ENCODE results near the gene ESRRB.

ESRRB gene

GRCh38 chr14:76456891-76457586, 81.1 kb downstream of the ESRRB start:
- Histone ChIP-seq H3K27me3 (ENCODE audit: insufficient read depth, low read length) (no peaks in the 10 kb centered on the region), H3K4me3 (ENCODE audit: low read length) (no peak overlapping the region), H3K36me3 (ENCODE audit: insufficient read depth, low read length) (no peaks in the 10 kb centered on the region), H2AFZ (ENCODE audit: low read depth, low read length) (no peak overlapping the region), H3K9me3 (ENCODE audit: low read length) (no peaks in the 10 kb centered on the region), H3K4me1 (ENCODE audit: insufficient read depth, low read length) (no peaks in the 10 kb centered on the region)

GRCh38 chr14:76457841-76458240, 81.9 kb downstream of the ESRRB start:
- Histone ChIP-seq H3K27me3 (ENCODE audit: insufficient read depth, low read length) (no peaks in the 10 kb centered on the region), H2AFZ (ENCODE audit: low read depth, low read length) (no peak overlapping the region), H3K9me3 (ENCODE audit: low read length) (no peaks in the 10 kb centered on the region), H3K4me1 (ENCODE audit: insufficient read depth, low read length) (no peaks in the 10 kb centered on the region), H3K4me3 (ENCODE audit: low read length) (no peak overlapping the region), H3K36me3 (ENCODE audit: insufficient read depth, low read length) (no peaks in the 10 kb centered on the region)

- Histone ChIP-seq H3K27me3 (ENCODE audit: insufficient read depth, low read length) (no peaks in the 10 kb centered on the region), H3K4me3 (ENCODE audit: low read length) (no peak overlapping the region), H3K9me3 (ENCODE audit: low read length) (no peaks in the 10 kb centered on the region), H3K36me3 (ENCODE audit: insufficient read depth, low read length) (no peaks in the 10 kb centered on the region), H2AFZ (ENCODE audit: low read depth, low read length) (no peak overlapping the region), H3K4me1 (ENCODE audit: insufficient read depth, low read length) (no peaks in the 10 kb centered on the region)
Observed at GRCh38 chr14:76461886-76462285, 85.9 kb downstream of the ESRRB start.

- Histone ChIP-seq H3K4me1 (ENCODE audit: insufficient read depth, low read length) (no peaks in the 10 kb centered on the region), H2AFZ (ENCODE audit: low read depth, low read length) (no peak overlapping the region), H3K9me3 (ENCODE audit: low read length) (no peaks in the 10 kb centered on the region), H3K36me3 (ENCODE audit: insufficient read depth, low read length) (no peaks in the 10 kb centered on the region), H3K27me3 (ENCODE audit: insufficient read depth, low read length) (no peaks in the 10 kb centered on the region), H3K4me3 (ENCODE audit: low read length) (no peak overlapping the region)
Observed at GRCh38 chr14:76462330-76462729, 86.4 kb downstream of the ESRRB start.

GRCh38 chr14:76463105-76463504, 87.2 kb downstream of the ESRRB start:
- Histone ChIP-seq H3K9me3 (ENCODE audit: low read length) (no peaks in the 10 kb centered on the region), H3K27me3 (ENCODE audit: insufficient read depth, low read length) (no peaks in the 10 kb centered on the region), H3K4me1 (ENCODE audit: insufficient read depth, low read length) (peaks cover 4% of the 10 kb centered on the region), H2AFZ (ENCODE audit: low read depth, low read length) (no peak overlapping the region), H3K36me3 (ENCODE audit: insufficient read depth, low read length) (no peaks in the 10 kb centered on the region), H3K4me3 (ENCODE audit: low read length) (no peak overlapping the region)

GRCh38 chr14:76464856-76465255, 88.9 kb downstream of the ESRRB start:
- H3K4me1 ChIP-seq (ENCODE audit: insufficient read depth, low read length): peaks cover 4% of the 10 kb centered on the region
- H2AFZ ChIP-seq (ENCODE audit: low read depth, low read length): no peak overlapping the region
- no peaks in the 10 kb centered on the region for H3K36me3 ChIP-seq (ENCODE audit: insufficient read depth, low read length)
- no peaks in the 10 kb centered on the region for H3K9me3 ChIP-seq (ENCODE audit: low read length)
- no peak overlapping the region for H3K4me3 ChIP-seq (ENCODE audit: low read length)
- no peaks in the 10 kb centered on the region for H3K27me3 ChIP-seq (ENCODE audit: insufficient read depth, low read length)

GRCh38 chr14:76465664-76466063, 89.7 kb downstream of the ESRRB start:
- Histone ChIP-seq H3K27me3 (ENCODE audit: insufficient read depth, low read length) (no peaks in the 10 kb centered on the region), H3K9me3 (ENCODE audit: low read length) (no peaks in the 10 kb centered on the region), H3K4me3 (ENCODE audit: low read length) (no peak overlapping the region), H3K36me3 (ENCODE audit: insufficient read depth, low read length) (no peaks in the 10 kb centered on the region), H3K4me1 (ENCODE audit: insufficient read depth, low read length) (peaks cover 4% of the 10 kb centered on the region), H2AFZ (ENCODE audit: low read depth, low read length) (no peak overlapping the region)

GRCh38 chr14:76467711-76468155, 91.8 kb downstream of the ESRRB start:
- no peaks in the 10 kb centered on the region for H3K9me3 ChIP-seq (ENCODE audit: low read length)
- no peak overlapping the region for H3K4me3 ChIP-seq (ENCODE audit: low read length)
- H3K36me3 ChIP-seq (ENCODE audit: insufficient read depth, low read length): no peaks in the 10 kb centered on the region
- H2AFZ ChIP-seq (ENCODE audit: low read depth, low read length): no peak overlapping the region
- H3K27me3 ChIP-seq (ENCODE audit: insufficient read depth, low read length): no peaks in the 10 kb centered on the region
- peaks cover 4% of the 10 kb centered on the region for H3K4me1 ChIP-seq (ENCODE audit: insufficient read depth, low read length)

GRCh38 chr14:76472199-76472723, 96.3 kb downstream of the ESRRB start:
- Histone ChIP-seq H3K36me3 (ENCODE audit: insufficient read depth, low read length) (no peaks in the 10 kb centered on the region), H3K9me3 (ENCODE audit: low read length) (no peaks in the 10 kb centered on the region), H2AFZ (ENCODE audit: low read depth, low read length) (no peak overlapping the region), H3K4me1 (ENCODE audit: insufficient read depth, low read length) (peaks cover 4% of the 10 kb centered on the region), H3K4me3 (ENCODE audit: low read length) (no peak overlapping the region), H3K27me3 (ENCODE audit: insufficient read depth, low read length) (no peaks in the 10 kb centered on the region)

- Histone ChIP-seq H3K4me3 (ENCODE audit: low read length) (no peak overlapping the region), H3K36me3 (ENCODE audit: insufficient read depth, low read length) (no peaks in the 10 kb centered on the region), H3K9me3 (ENCODE audit: low read length) (no peaks in the 10 kb centered on the region), H3K27me3 (ENCODE audit: insufficient read depth, low read length) (peaks cover 2% of the 10 kb centered on the region), H2AFZ (ENCODE audit: low read depth, low read length) (no peak overlapping the region), H3K4me1 (ENCODE audit: insufficient read depth, low read length) (no peaks in the 10 kb centered on the region)
Observed at GRCh38 chr14:76473481-76474263, 97.7 kb downstream of the ESRRB start.

- H2AFZ ChIP-seq (ENCODE audit: low read depth, low read length): no peak overlapping the region
- no peak overlapping the region for H3K4me3 ChIP-seq (ENCODE audit: low read length)
- H3K4me1 ChIP-seq (ENCODE audit: insufficient read depth, low read length): no peaks in the 10 kb centered on the region
- H3K36me3 ChIP-seq (ENCODE audit: insufficient read depth, low read length): no peaks in the 10 kb centered on the region
- peaks cover 2% of the 10 kb centered on the region for H3K27me3 ChIP-seq (ENCODE audit: insufficient read depth, low read length)
- no peaks in the 10 kb centered on the region for H3K9me3 ChIP-seq (ENCODE audit: low read length)
Observed at GRCh38 chr14:76480426-76480825, 104.5 kb downstream of the ESRRB start.

GRCh38 chr14:76484355-76484754, 108.4 kb downstream of the ESRRB start:
- H3K4me1 ChIP-seq (ENCODE audit: insufficient read depth, low read length): no peaks in the 10 kb centered on the region
- H2AFZ ChIP-seq (ENCODE audit: low read depth, low read length): no peak overlapping the region
- H3K4me3 ChIP-seq (ENCODE audit: low read length): no peak overlapping the region
- no peaks in the 10 kb centered on the region for H3K9me3 ChIP-seq (ENCODE audit: low read length)
- no peaks in the 10 kb centered on the region for H3K36me3 ChIP-seq (ENCODE audit: insufficient read depth, low read length)
- no peaks in the 10 kb centered on the region for H3K27me3 ChIP-seq (ENCODE audit: insufficient read depth, low read length)

- H3K4me1 ChIP-seq (ENCODE audit: insufficient read depth, low read length): no peaks in the 10 kb centered on the region
- H3K9me3 ChIP-seq (ENCODE audit: low read length): no peaks in the 10 kb centered on the region
- no peak overlapping the region for H3K4me3 ChIP-seq (ENCODE audit: low read length)
- H3K27me3 ChIP-seq (ENCODE audit: insufficient read depth, low read length): no peaks in the 10 kb centered on the region
- H2AFZ ChIP-seq (ENCODE audit: low read depth, low read length): no peak overlapping the region
- H3K36me3 ChIP-seq (ENCODE audit: insufficient read depth, low read length): no peaks in the 10 kb centered on the region
Observed at GRCh38 chr14:76486251-76486743, 110.4 kb downstream of the ESRRB start.

Measured in neuron (in vitro differentiated cells).